Measurements from ENCODE around the gene TTBK2.
"Not testable (repeated sequence)": the region's sequence is repeated elsewhere in the genome, so short reads cannot be mapped to it uniquely, and the experiment has no call there.

The TTBK2 gene

DNA sequence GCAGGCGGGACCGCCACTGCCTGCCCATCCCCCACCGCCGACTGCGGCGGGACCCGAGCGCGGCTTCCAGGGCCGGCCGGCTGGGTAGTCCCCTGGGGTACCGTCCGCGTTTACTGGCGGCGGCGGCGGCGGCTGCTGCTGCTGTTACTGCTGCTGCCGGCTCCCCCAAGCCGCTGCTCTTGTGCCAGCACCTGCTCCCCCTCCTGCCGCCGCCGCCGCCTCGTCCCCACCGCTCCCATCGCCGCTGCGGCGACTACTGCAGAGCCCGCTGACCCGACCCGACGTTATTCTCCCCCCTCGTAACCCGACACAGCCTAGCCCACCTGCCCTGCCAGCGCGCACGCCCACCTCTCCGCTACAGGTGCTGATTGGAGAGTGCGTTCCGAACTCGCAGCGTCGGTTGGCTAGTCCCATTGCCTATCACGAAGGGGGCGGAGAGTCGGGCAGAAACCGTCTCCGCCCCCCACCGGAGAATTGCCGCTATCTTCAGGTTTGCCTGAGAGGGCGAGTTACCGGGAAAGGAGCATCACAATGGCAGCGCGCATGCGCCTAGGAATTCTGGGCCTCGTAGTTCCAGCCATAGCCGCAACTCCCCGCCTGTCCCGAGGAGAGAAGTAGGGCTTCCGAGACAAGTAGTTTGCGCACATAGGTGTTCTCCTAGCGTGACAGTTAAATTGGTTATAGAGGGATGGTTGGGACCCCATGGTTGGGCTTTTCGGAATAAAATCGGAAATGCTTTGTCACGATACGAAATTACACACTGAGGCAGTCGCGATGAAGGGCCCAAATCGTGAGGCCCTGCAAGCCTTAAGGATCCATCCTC is at the start of gene TTBK2:
Gene TTBK2, minus strand, starts transcription at position 260 of the 823 bp plus-strand sequence. CDS start 42,161 bp downstream, outside the sequence.
- DNase-seq, result peak; percentile 96

DNA sequence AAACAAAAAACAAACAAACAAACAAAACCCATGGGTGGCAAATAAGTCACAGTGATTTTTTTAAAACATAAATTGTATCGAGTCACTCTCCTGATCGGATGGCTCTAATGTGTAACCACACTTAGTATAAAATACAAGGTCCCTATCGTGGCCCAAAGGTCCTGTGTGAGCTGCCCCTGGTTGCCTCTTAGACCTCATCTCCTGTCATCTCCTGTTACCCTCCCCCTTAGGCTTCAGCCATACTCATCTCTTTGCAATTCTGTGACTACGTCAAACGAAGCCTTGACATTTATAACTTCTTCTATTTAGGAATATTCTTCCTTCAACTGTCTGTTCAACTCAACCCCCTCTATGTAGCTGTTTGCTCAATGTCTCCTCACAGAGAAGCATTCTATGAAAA is 43.9 kb upstream of the TTBK2 start:
- no peak for DNase-seq

DNA sequence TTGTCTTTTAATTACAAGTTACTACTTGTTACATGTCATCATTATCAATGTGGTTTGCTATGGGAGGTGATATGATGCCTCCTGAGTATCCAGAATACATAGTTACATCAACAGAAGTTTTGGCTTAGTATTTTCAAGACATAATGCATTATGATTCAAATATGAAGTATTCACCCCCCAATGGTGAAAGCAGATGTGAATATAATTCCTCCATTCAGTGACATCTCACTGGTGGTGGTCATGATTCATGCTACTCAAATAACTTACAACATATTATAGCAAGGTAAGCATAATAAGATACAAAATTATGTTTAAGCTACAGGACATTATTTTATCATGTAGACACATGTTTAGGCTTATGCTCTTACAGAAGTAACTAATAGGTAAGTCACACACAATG is 34.9 kb upstream of the TTBK2 start:
- DNase-seq, result no peak

DNA sequence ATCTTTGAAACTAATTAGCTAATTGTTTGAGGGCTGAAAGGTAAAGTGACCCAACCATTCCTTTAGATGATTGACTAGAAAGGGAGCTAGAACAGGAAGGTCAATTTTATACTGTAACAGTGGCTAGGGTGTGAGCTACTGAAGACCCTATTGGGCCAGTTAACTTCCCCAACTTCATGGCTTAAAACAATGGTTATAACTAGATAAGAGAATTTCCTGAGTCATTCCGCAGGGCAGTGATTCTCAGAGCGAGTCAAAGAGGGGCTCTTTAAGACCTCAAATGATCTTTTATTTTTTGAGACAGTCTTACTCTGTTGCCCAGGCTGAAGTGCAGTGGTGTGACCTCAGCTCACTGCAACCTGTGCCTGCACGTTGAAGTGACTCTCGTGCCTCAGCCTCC is 33.7 kb upstream of the TTBK2 start:
- DNase-seq, result no peak

DNA sequence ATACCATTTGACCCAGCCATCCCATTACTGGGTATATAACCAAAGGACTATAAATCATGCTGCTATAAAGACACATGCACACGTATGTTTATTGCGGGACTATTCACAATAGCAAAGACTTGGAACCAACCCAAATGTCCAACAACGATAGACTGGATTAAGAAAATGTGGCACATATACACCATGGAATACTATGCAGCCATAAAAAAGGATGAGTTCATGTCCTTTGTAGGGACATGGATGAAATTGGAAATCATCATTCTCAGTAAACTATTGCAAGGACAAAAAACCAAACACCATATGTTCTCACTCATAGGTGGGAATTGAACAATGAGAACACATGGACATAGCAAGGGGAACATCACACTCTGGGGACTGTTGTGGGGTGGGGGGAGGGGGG is 28.3 kb upstream of the TTBK2 start:
- not testable (repeated sequence) for DNase-seq

DNA sequence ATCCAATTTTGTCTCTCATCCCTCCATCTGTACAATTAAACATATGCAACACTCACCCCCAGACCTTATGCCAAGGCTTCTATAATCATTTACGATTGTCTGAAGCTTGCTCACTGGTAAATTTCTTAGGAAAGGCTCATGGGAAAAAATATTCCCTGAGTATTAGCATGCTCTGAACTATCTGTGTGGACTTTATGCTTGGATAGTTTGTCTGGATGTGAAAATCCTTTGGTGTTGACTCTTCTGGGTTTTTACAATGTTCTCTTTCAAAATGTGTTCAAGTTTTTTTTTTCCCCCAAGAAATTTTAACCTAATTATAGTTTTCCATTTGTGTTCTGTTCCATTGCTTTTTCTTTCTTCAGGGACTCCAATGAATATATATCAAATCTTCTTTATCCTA is 19.9 kb upstream of the TTBK2 start:
- DNase-seq, result no peak

DNA sequence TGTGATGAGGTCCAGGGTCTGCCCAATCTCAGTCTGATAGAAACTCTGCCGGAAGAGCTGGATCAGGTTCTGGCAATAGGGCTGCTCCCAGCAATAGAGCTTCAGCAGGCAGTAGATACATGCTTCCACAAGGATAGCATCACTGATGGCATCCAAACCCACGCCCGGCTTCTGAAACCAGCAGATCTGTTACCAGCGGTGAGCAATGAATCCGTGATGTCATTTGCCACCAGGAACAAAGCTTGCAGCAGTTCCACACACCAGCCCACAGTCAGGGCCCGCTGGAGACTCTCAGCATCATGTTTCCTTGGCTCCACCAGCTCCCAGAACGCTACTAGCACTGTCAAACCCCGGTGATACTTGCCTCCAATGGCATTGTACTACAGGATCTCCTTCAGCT is 19.3 kb upstream of the TTBK2 start:
- DNase-seq, result no peak

DNA sequence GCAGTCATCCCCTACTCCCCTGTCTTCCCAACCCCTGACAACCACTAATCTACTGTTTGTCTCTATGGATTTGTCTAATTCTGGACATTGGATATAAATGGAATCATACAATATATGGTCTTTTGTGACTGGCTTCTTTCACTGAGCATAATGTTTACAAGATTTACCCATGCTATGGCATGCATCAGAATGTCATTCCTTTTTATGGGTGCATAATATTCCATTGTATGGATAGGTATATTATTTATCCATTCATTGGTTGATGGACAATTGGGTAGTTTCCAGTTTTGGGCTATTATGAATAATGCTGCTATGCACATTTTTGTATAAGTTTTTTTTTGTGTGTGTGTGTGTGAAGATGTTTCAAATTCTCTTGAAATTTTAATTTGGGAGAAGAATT is 16.6 kb upstream of the TTBK2 start:
- no peak for DNase-seq

DNA sequence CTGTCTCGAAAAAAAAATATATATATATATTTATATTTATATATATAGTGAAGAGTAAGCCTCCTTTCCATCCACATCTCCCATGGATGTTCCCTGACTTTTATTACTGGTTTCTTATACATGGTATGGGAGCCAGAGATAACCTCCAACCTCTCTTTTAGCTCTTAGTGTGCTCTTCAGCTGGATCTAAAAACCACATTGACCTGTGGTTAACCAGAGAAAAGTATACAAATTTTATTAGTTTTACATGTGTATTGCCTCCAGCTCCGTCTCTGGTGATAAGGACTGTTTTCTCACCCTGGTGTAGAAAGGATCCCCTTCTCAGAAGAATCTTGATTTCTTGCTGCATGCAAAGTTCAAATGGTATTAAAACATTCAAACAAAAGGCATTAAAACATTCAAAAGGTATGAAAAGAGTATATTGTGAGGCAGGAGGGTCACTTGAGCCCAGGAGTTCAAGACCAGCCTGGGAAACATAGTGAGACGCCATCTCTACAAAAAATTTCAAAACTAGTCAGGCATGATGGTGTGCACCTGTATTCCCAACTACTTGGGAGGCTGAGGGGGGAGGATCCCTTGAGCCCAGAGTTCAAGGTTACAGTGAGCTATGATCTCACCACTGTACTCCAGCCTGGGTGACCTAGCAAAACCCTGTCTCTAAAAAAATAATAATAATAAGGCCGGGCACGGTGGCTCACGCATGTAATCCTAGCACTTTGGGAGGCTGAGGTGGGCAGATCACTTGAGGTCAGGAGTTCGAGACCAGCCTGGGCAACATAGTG is 13.5 kb upstream of the TTBK2 start:
- DNase-seq, result no peak

DNA sequence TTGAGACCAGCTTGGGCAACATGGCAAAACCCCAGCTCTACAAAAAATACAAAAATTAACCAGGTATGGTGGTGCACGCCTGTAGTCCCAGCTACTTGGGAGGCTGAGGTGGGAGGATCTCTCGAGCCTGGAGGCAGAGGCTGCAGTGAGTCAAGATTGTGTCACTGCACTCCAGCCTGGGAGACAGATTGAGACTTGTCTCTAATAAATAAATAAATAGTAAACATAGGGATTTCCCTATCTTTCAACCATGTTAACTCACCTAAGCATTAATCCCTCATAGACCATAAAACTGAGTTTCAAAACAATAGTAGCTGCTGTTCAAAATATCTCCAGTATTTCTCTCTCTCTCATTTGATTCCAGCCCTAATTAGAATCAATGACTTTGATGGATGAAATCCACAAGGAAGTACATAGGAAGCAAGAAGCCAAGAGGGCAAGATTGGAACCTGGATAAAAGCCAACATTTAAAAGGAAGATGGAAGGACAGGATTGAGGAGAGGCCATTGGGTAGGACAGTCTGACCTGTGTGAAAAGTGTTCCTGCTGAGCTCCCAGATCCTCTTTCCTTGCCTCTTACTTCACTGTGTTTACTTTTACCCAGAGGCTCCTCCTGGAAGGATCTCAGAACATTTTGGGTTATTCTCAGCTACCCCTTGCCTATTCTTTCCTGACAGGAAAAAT is 12.4 kb upstream of the TTBK2 start:
- DNase-seq, result no peak

DNA sequence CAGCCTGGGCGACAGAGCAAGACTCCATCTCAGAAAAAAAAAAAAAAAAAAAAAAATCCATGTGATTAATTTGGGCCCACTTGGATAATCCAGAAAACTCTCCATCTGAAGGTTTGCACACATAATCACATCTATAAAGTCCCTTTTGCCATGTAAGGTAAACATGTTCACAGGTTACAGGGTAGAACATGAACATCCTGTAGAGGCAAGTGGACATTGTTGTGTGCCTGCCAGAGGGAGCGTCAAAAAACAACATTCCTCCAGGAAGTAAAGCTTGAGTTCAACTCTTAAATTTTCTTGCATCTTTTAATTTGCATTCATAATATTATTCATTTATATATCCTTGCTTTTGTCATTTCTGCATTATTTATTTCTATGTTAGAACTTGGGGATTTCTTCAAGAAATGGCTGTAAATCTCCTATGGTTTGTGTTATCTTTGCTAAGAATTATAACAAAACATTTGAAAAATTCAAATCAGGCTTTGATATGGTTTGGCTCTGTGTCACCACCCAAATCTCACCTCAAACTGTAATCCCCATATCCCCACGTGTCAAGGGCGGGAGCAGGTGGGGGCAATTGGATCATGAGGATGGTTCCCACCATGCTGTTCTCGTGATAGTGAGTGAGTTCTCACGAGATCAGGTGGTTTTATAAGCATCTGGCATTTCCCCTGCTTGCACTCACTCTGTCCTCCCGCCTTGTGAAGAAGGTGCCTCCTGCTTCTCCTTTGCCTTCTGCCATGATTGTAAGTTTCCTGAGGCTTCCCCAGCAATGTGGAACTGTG is 11.3 kb upstream of the TTBK2 start:
- DNase-seq, result no peak

DNA sequence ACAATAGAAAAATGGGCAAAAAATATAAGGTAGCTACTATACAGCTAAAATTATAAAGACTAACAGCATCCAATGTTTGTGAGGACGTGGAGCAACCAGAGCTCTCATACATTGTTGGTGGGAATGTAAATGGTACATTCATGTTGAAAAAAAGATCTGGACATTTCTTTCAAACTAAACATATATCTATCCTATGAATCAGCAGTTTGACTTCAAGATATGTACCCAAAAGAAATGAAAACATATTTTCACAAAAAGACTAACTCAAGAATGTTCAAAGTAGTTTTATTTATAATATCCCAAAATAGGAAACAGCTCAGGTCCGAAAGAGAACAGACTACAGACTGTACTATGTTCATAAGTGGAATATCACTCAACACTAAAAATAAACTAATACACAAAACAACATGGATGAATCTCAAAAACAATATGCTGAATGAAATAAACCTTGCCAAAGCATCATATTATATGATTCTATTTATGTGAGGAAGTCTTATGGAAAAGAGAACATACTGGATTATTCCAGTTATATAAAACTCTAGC is 8.8 kb upstream of the TTBK2 start:
- no peak for DNase-seq

DNA sequence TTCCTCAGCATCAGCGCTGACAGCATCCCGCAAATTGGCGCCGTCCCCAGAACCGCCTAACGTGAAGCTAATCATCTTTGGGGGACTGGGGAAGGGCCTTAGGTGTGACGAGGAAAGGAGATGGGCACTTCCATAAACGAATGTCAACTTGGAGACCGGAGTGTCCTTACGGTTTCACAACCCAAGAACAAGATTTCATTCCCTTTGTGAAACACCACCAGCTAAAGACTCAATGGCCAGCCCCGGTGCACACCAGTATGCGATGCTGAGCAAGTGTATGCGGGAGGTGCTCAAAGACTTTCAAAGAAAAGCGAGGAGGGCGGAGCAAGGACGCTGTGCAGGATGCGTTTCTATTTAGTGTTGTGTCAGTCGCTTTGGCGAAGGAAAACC is 759 bp upstream of the TTBK2 start:
- DNase-seq, result no peak

DNA sequence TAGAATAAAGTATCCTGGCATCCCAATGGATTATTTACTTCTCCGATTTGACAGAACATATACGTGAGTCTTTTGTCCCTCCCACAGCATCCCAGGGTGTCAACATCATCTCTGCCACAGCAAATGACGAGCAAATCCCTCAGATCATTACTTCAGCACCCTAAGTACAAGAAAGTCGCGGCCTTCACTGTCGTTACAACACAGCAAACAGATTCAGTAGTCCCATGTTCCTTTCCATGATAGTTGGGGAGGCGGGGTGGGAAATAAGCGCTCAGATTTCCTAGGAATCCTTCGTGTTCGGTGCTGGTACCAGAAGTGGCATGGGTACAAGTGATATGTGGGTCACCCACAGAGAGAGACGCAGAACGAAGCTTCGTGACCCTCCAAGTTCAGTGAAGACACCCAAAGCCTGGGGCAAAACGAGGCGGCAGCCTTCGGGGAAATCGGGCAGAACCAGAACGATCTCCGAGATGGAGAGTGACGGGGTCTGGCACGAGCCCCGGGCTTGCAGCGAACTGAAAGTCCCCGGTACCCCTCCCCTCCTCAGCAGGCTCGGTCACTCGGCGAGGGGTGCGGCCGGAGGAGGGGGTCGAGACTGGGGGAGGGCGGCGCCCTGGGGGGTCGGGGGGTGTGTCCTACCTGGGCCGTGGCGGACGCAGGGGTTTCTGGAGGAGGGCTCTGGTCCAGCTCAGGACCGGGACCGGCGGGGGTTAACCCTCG is 619 bp downstream of the TTBK2 start:
- peak; percentile 7 for DNase-seq

DNA sequence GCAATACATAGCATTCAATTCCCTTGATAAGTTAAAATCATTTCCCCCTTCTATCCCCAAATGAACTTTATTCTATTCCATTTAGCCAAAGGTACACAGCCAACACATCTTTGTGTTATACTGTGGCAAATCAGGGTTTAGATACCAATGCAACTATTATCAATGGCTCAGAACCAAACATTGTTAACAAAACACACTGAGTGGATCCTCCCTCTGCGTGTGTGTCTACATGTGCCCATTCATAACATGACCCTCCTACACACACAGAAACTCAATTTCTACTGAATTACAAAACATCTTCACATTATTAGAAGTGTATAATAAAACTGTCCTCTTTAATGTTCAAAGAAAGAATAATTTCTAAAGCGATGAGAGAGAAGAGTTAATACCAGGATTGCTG is 1.3 kb downstream of the TTBK2 start:
- DNase-seq, result no peak

DNA sequence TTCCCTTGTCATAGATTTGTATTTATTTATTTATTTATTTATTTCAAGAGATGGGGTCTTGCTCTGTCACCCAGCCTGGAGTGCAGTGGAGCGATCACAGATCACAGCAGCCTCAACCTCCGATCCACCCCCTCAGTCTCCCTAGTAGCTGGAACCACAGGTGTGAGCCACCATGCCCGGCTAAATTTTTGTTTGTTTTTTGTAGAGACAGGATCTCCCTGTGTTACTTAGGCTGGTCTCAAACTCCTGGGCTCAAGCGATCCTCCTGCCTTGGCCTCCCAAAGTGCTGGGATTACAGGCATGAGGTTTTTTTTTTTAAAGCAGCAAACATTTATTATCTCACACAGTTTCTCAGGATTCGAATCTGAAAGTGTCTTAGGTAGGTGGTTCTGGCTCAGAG is 2.5 kb downstream of the TTBK2 start:
- DNase-seq, result no peak

DNA sequence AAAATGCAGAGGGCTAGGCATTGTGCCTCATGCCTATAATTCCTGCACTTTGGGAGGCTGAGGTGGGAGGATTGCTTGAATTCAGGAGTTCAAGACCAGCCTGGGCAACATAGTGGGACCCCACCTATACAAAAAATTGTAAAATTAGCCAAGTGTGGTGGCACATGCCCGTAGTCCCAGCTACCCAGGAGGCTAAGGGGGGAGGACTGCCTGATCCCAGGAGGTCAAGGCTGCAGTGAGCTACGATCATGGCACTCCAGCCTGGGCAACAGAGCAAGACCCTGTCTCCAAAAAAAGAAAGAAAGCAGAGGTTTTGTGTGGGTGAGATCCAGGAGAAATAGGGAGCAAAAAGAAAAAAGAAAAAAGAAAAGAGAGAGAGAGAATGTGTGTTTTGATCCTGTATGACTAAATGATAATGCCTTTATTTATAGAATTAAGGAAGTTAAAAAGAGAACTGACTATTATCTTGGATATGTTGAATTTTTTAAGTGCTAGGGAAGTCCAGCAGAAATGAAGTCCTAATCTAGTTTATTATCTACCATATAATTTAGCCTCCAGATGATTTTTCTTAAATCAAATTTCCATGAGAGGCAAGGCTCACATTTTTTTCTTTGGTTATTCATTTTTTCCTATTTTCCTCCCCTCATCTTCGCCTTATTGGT is 4.8 kb downstream of the TTBK2 start:
- DNase-seq, result no peak

DNA sequence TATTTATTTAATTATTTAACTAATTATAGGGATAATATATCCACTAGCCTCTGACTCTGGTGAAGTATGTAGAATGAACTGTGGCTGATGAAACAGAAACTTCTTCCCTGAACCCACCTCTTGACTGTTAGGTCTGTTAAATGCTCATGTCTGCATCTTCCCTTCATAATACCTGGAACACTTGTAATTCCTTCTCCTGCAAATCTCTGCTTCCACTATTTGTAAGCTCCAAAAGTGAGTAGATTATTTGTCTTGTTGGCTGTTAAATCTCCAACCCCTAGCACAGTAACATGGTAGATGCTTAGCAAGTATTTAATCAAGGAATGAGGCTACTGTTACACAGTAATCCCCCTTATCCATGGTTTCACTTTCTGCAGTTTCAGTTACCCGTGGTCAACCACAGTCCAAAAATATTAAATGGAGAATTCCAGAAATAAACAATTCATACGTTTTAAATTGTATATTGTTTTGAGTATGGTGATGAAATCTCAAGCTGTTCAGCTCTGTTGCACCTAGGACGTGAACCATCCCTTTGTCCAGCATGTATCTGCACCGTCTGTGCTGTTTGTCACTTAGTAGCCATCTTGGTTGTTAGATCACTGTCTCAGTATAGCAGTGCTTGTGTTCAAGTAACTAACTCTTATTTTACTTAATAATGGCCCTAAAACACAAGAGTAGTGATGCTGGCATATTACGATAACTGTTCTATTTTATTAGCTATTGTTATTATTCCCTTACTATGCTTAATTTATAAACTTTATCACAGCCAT is 5.7 kb downstream of the TTBK2 start:
- DNase-seq, result no peak

DNA sequence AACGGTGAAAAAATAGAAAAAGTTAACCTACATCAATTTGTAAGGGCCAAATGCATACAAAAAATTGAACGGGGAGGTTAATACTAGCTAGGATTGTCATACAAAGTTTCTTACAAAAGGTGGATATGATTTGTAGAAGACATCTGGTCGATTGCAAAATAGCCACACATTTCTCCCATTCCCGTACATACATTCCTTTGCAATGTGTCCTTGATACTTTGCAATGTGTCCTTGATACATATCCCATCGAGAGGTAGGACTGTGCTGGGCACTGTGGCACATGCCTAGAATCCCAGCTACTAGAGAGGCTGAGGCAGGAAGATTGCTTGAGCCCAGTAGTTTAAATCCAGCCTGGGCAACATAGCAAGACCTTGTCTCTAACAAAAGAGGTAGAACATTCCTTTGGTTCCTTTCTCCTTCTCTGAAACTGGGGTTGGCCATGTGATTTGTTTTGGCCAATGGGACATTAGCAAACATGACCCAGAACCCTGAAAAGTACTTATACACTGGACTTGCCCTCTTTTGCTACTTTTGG is 9.5 kb downstream of the TTBK2 start:
- DNase-seq, result no peak

DNA sequence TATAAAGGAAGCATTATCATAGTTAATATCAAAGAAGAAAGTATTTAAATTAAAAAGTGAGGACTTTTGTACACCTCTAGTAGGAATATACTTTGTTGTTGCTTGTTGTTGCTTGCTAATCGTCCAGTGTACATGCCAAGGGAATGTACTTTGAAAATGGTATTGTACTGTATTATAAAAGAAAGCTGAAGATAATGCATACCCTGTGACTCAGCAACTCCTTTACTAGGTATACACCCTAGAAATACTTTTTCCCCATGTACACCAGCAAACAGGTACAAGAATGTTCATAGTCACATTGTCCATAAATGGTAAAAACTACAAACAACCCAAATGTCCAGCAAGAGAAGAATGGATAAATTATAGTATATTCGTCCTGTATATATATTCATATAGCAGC is 12.0 kb downstream of the TTBK2 start:
- no peak for DNase-seq

Measured in T1000 (cell line).